Neural progenitor cell (in vitro differentiated cells): ENCODE results near the gene CHCHD10.

Source experiments
- EZH2 ChIP-seq: fragments of 200-600 bp; sonication (generic); IDR thresholded peaks from 2 replicates; pipeline ENCODE4 v1.6.1; 2017; ENCODE audit warnings: antibody characterized with exemption, mild to moderate bottlenecking, moderate library complexity
- EZH2phosphoT487 ChIP-seq: fragments of 200-600 bp; sonication (generic); IDR thresholded peaks from 2 replicates; pipeline ENCODE4 v1.6.1; 2017; ENCODE audit warnings: antibody characterized with exemption
- TF ChIP-seq, protein P1 (sequence below): fragments of 200-600 bp; sonication (generic); IDR thresholded peaks from 2 replicates; pipeline ENCODE4 v1.5.1; 2017; ENCODE audit warnings: antibody characterized with exemption, mild to moderate bottlenecking

- TF ChIP-seq, protein P1, sequence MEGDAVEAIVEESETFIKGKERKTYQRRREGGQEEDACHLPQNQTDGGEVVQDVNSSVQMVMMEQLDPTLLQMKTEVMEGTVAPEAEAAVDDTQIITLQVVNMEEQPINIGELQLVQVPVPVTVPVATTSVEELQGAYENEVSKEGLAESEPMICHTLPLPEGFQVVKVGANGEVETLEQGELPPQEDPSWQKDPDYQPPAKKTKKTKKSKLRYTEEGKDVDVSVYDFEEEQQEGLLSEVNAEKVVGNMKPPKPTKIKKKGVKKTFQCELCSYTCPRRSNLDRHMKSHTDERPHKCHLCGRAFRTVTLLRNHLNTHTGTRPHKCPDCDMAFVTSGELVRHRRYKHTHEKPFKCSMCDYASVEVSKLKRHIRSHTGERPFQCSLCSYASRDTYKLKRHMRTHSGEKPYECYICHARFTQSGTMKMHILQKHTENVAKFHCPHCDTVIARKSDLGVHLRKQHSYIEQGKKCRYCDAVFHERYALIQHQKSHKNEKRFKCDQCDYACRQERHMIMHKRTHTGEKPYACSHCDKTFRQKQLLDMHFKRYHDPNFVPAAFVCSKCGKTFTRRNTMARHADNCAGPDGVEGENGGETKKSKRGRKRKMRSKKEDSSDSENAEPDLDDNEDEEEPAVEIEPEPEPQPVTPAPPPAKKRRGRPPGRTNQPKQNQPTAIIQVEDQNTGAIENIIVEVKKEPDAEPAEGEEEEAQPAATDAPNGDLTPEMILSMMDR: no peak
- TF ChIP-seq EZH2: no peak
- no peak for TF ChIP-seq EZH2phosphoT487
Observed at GRCh38 chr22:23760056-23760455, 7.7 kb downstream of the CHCHD10 start.
